Mesenchymal stem cell (in vitro differentiated cells and primary cell): ENCODE results near the gene WDFY2.

Experiments
- DNase-seq: peaks from one replicate; pipeline ENCODE4 v3.0.0-alpha.2; 2013
- H2AFZ ChIP-seq: one replicate; pipeline ENCODE4 v1.6.1; 2013; ENCODE audit warnings: low read depth, mild to moderate bottlenecking, control low read depth, inconsistent platforms, low read length, moderate library complexity
- H2AK5ac ChIP-seq: 2 replicates; pipeline ENCODE4 v1.6.1; 2013; ENCODE audit warnings: low read length, moderate library complexity, mild to moderate bottlenecking, inconsistent platforms; ENCODE audit not compliant: severe bottlenecking
- H2BK120ac ChIP-seq: one replicate; pipeline ENCODE4 v1.6.1; 2013; ENCODE audit warnings: low read depth, mild to moderate bottlenecking, inconsistent platforms, low read length, moderate library complexity
- H2BK12ac ChIP-seq, 2 experiments: one replicate each; pipeline ENCODE4 v1.6.1; 2013; ENCODE audit warnings: inconsistent platforms in 2 of 2, low read length in 2 of 2, mild to moderate bottlenecking in 2 of 2, moderate library complexity in 2 of 2, control low read depth in 1 of 2
- H2BK15ac ChIP-seq: one replicate; pipeline ENCODE4 v1.6.1; 2013; ENCODE audit warnings: mild to moderate bottlenecking, low read depth, inconsistent platforms; ENCODE audit not compliant: poor library complexity, severe bottlenecking
- H2BK5ac ChIP-seq: 2 replicates; pipeline ENCODE4 v1.6.1; 2013; ENCODE audit warnings: low read depth, mild to moderate bottlenecking, low read length, control low read depth, inconsistent platforms; ENCODE audit not compliant: poor library complexity, severe bottlenecking
- H3K14ac ChIP-seq, 2 experiments: one replicate each; pipeline ENCODE4 v1.6.1; 2013; ENCODE audit warnings: inconsistent platforms in 2 of 2, low read length in 2 of 2, control low read depth in 1 of 2, mild to moderate bottlenecking in 1 of 2, moderate library complexity in 1 of 2
- H3K18ac ChIP-seq, 2 experiments: one replicate each; pipeline ENCODE4 v1.6.1; 2013; ENCODE audit warnings: inconsistent platforms in 2 of 2, low read length in 2 of 2, control low read depth in 1 of 2, low read depth in 1 of 2, mild to moderate bottlenecking in 1 of 2
- H3K23ac ChIP-seq, 2 experiments: one replicate each; pipeline ENCODE4 v1.6.1; 2013; ENCODE audit warnings: inconsistent platforms in 2 of 2, low read length in 2 of 2, mild to moderate bottlenecking in 2 of 2, moderate library complexity in 2 of 2, control low read depth in 1 of 2
- H3K27ac ChIP-seq: 2 replicates; pipeline ENCODE4 v1.5.1; 2013; ENCODE audit warnings: mild to moderate bottlenecking, moderate library complexity, low read length, control low read depth, inconsistent platforms; ENCODE audit not compliant: poor library complexity, severe bottlenecking
- H3K27me3 ChIP-seq, 2 experiments: 2 replicates each; pipeline versions ENCODE4 v1.6.1 to v1.7.0; 2013; ENCODE audit warnings: low read length in 2 of 2, mild to moderate bottlenecking in 2 of 2, moderate library complexity in 2 of 2, control low read depth in 1 of 2, inconsistent platforms in 1 of 2; ENCODE audit not compliant: control insufficient read depth in 1 of 2, insufficient read depth in 1 of 2
- H3K36me3 ChIP-seq, 2 experiments: 2 replicates each; pipeline versions ENCODE4 v1.6.1 to v1.7.0; 2013; ENCODE audit warnings: low read length in 2 of 2, control low read depth in 1 of 2, inconsistent platforms in 1 of 2, low read depth in 1 of 2, mild to moderate bottlenecking in 1 of 2; ENCODE audit not compliant: insufficient read depth in 2 of 2, control insufficient read depth in 1 of 2
- H3K4ac ChIP-seq, 2 experiments: one replicate each; pipeline ENCODE4 v1.6.1; 2013; ENCODE audit warnings: inconsistent platforms in 2 of 2, low read length in 2 of 2, mild to moderate bottlenecking in 2 of 2, moderate library complexity in 2 of 2, control low read depth in 1 of 2, low read depth in 1 of 2
- H3K4me1 ChIP-seq: 2 replicates; pipeline ENCODE4 v1.6.1; 2013; ENCODE audit warnings: low read depth, low read length, control low read depth; ENCODE audit not compliant: control insufficient read depth, insufficient read depth
- H3K4me2 ChIP-seq: 2 replicates; pipeline ENCODE4 v1.6.1; 2013; ENCODE audit warnings: low read length, mild to moderate bottlenecking, inconsistent platforms; ENCODE audit not compliant: poor library complexity, severe bottlenecking
- H3K4me3 ChIP-seq, 2 experiments: 2 replicates each; pipeline versions ENCODE4 v1.5.1 to v1.7.0; 2013; ENCODE audit warnings: low read length in 2 of 2, mild to moderate bottlenecking in 2 of 2, control low read depth in 1 of 2, low read depth in 1 of 2; ENCODE audit not compliant: insufficient read depth in 1 of 2
- H3K79me1 ChIP-seq: replicated peaks from 2 replicates; pipeline ENCODE4 v1.6.1; 2013; ENCODE audit warnings: mild to moderate bottlenecking, control low read depth, low read length, inconsistent platforms; ENCODE audit not compliant: poor library complexity, severe bottlenecking
- H3K9ac ChIP-seq: 2 replicates; pipeline ENCODE4 v1.7.0; 2013; ENCODE audit warnings: mild to moderate bottlenecking, low read length, moderate library complexity
- H3K9me3 ChIP-seq: 2 replicates; pipeline ENCODE4 v1.7.0; 2013; ENCODE audit warnings: mild to moderate bottlenecking, low read length; ENCODE audit not compliant: control insufficient read depth
- H4K8ac ChIP-seq: one replicate; pipeline ENCODE4 v1.6.1; 2013; ENCODE audit warnings: inconsistent platforms, mild to moderate bottlenecking, low read length, moderate library complexity
- H4K91ac ChIP-seq: one replicate; pipeline ENCODE4 v1.6.1; 2013; ENCODE audit warnings: mild to moderate bottlenecking, low read length, inconsistent platforms
- whole genome bisulfite sequencing: methylation state at CpG from one replicate; pipeline ENCODE4 v1.1.7; 2013; ENCODE audit warnings: mixed read lengths; 5-methylcytosine and 5-hydroxymethylcytosine counted together

The WDFY2 gene

GRCh38 chr13:51674276-51674675 lies 90.0 kb downstream of the WDFY2 start:
- no peak overlapping the region for H3K23ac ChIP-seq
- H2BK12ac ChIP-seq = no peak overlapping the region
- no peak for DNase-seq
- H3K4ac ChIP-seq = no peak overlapping the region
- no peaks in the 10 kb centered on the region for H3K27me3 ChIP-seq
- H2BK15ac ChIP-seq = no peak overlapping the region
- H2BK120ac ChIP-seq = no peak overlapping the region
- H3K79me1 ChIP-seq = peaks cover 15% of the 10 kb centered on the region
- 91% methylated on average over 5 of the region's 5 CpGs for WGBS
- no peak overlapping the region for H2AFZ ChIP-seq
- H3K9me3 ChIP-seq = no peaks in the 10 kb centered on the region
- H4K8ac ChIP-seq = peak overlapping the region; percentile 75
- no peak overlapping the region for H3K4me2 ChIP-seq
- H3K18ac ChIP-seq = no peak overlapping the region
- peaks cover 0 to 7% of the 10 kb centered on the region in 2 experiments for H3K36me3 ChIP-seq
- H2BK5ac ChIP-seq = no peak overlapping the region
- H3K4me3 ChIP-seq = no peak overlapping the region
- H3K27ac ChIP-seq = no peak overlapping the region
- no peak overlapping the region for H2AK5ac ChIP-seq
- H3K14ac ChIP-seq = no peak overlapping the region
- H4K91ac ChIP-seq = no peak overlapping the region
- H3K9ac ChIP-seq = no peak overlapping the region
- H3K4me1 ChIP-seq = no peaks in the 10 kb centered on the region

GRCh38 chr13:51675385-51675784 lies 91.1 kb downstream of the WDFY2 start:
- no peak overlapping the region for H3K9ac ChIP-seq
- no peak overlapping the region for H3K23ac ChIP-seq
- peaks cover 23% of the 10 kb centered on the region for H3K79me1 ChIP-seq
- H4K91ac ChIP-seq = no peak overlapping the region
- no peak overlapping the region for H3K4me2 ChIP-seq
- no peak overlapping the region for H3K18ac ChIP-seq
- H3K9me3 ChIP-seq = no peaks in the 10 kb centered on the region
- no peak overlapping the region for H3K4me3 ChIP-seq
- H2BK120ac ChIP-seq = no peak overlapping the region
- no peak for DNase-seq
- H3K4me1 ChIP-seq = peaks cover 1% of the 10 kb centered on the region
- no peaks in the 10 kb centered on the region for H3K27me3 ChIP-seq
- H3K14ac ChIP-seq = no peak overlapping the region
- no peak overlapping the region for H3K4ac ChIP-seq
- no peak overlapping the region for H2AFZ ChIP-seq
- no peak overlapping the region for H2BK12ac ChIP-seq
- no peak overlapping the region for H4K8ac ChIP-seq
- 100% methylated on average over 1 of the region's 1 CpG for WGBS
- H2BK15ac ChIP-seq = no peak overlapping the region
- H2AK5ac ChIP-seq = no peak overlapping the region
- no peak overlapping the region for H2BK5ac ChIP-seq
- H3K27ac ChIP-seq = no peak overlapping the region
- H3K36me3 ChIP-seq = peaks cover 5 to 11% of the 10 kb centered on the region in 2 experiments

- no peak for DNase-seq
- WGBS = 85% methylated on average over 3 of the region's 3 CpGs
- Histone ChIP-seq H3K9me3 (no peaks in the 10 kb centered on the region), H3K27me3 (no peaks in the 10 kb centered on the region), H4K91ac (no peak overlapping the region), H3K4me3 (no peak overlapping the region), H2AFZ (no peak overlapping the region), H3K36me3 (peaks cover 5 to 14% of the 10 kb centered on the region in 2 experiments), H3K23ac (no peak overlapping the region), H3K27ac (no peak overlapping the region), H2AK5ac (no peak overlapping the region), H3K4me2 (no peak overlapping the region), H3K14ac (no peak overlapping the region), H3K18ac (no peak overlapping the region), H4K8ac (no peak overlapping the region), H3K4ac (no peak overlapping the region), H2BK12ac (no peak overlapping the region), H2BK5ac (no peak overlapping the region), H3K4me1 (peaks cover 1% of the 10 kb centered on the region), H3K79me1 (peaks cover 23% of the 10 kb centered on the region), H3K9ac (no peak overlapping the region), H2BK15ac (no peak overlapping the region), H2BK120ac (no peak overlapping the region)
Observed at GRCh38 chr13:51675877-51676276, 91.6 kb downstream of the WDFY2 start.

- Histone ChIP-seq H3K14ac (no peak overlapping the region), H3K4me3 (no peak overlapping the region), H3K9ac (no peak overlapping the region), H3K36me3 (peaks cover 5 to 14% of the 10 kb centered on the region in 2 experiments), H3K9me3 (no peaks in the 10 kb centered on the region), H4K91ac (no peak overlapping the region), H3K27me3 (no peaks in the 10 kb centered on the region), H2AK5ac (no peak overlapping the region), H3K18ac (no peak overlapping the region), H3K4ac (no peak overlapping the region), H3K4me1 (peaks cover 1% of the 10 kb centered on the region), H2AFZ (no peak overlapping the region), H2BK120ac (no peak overlapping the region), H2BK15ac (no peak overlapping the region), H2BK5ac (no peak overlapping the region), H3K23ac (no peak overlapping the region), H4K8ac (no peak overlapping the region), H3K79me1 (peaks cover 23% of the 10 kb centered on the region), H2BK12ac (no peak overlapping the region), H3K4me2 (no peak overlapping the region), H3K27ac (no peak overlapping the region)
- WGBS = 100% methylated on average over 3 of the region's 3 CpGs
- no peak for DNase-seq
Observed at GRCh38 chr13:51676739-51677138, 92.5 kb downstream of the WDFY2 start.
